GM12891 (cell line): ENCODE results near the gene ITPR1.

Experiments used
- PAX5 ChIP-seq: IDR thresholded peaks from 2 replicates; pipeline ENCODE4 v1.6.1; 2011; ENCODE audit warnings: low read length, moderate library complexity, mild to moderate bottlenecking; ENCODE audit not compliant: insufficient read depth, severe bottlenecking
- POLR2A ChIP-seq: IDR thresholded peaks from 2 replicates; pipeline ENCODE4 v1.6.1; 2011; ENCODE audit warnings: low read depth, low read length, control low read depth
- POLR2AphosphoS5 ChIP-seq: IDR thresholded peaks from 2 replicates; pipeline ENCODE4 v1.6.1; 2011; ENCODE audit warnings: low read depth, low read length, control low read depth
- POU2F2 ChIP-seq: IDR thresholded peaks from 2 replicates; pipeline ENCODE4 v1.6.1; 2011; ENCODE audit warnings: low read depth, mild to moderate bottlenecking, control low read depth, low read length, moderate library complexity
- SPI1 ChIP-seq: IDR thresholded peaks from 2 replicates; pipeline ENCODE4 v1.6.1; 2011; ENCODE audit warnings: low read depth, low read length, control low read depth
- TAF1 ChIP-seq: IDR thresholded peaks from 2 replicates; pipeline ENCODE4 v1.6.1; 2011; ENCODE audit warnings: low read depth, low read length, control low read depth

DNA sequence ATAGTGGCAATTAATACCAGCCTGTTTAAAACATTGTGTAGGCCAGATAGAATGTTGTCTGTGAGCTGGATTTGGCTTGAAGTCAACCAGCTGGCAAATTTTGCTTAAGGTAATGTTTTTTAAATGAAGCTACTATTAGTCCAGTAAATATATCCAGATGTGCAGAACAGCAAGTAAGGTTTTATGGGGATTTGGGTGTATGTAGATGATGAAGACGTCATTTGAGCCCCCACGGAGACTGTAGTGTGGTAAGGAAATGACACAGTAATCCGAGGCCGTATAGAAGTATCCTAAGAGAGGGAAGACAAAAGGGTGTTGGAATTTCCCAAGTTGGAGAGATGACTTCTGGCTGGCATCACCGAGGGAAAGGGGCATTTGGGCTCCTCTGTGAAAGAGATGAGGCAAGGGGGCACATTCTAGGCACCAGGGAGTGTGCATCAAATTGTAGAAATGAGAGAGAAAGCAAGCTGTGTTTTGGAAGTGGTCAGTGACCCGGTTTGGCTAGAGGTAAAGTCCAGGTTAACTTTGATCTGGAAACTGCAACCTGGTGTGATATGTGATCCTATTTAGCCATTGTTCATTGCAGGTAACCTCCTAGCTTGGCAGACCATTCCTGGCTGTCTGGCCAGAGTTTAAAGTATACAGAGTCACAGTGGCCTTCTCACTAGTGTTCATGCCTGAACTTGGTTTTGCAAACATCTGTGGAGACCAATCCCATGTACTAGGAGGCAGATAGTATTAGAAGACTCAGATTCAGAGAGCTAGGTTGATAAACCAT lies 104.2 kb downstream of the ITPR1 start:
- no peak for TF ChIP-seq POLR2A
- TF ChIP-seq POLR2AphosphoS5 = no peak
- no peak for TF ChIP-seq POU2F2
- TF ChIP-seq SPI1 = no peak
- no peak for TF ChIP-seq TAF1
- TF ChIP-seq PAX5 = no peak
